ENCODE measurements around the gene CEP170B. TPM values are rescaled to one million over a fixed set of nuclear protein-coding genes. Genes with fewer than 3 reads are reported as not detected.

The CEP170B gene
- total and polyA plus RNA-seq, 2 of the 13 experiments (the other 11 are each of a cell fraction or from before 2014, with no cell fraction given), result 4.3 to 8.8 TPM

GRCh38 chr14:104925855-104926609 lies 61.0 kb downstream of the CEP170B start:
- POLR2A ChIA-PET, result no interaction called here
- ATAC-seq (no peak), DNase-seq (ENCODE audit: low spot score) (no peak), FAIRE-seq (no peak)
- Histone ChIP-seq H3K4me1 (ENCODE audit: insufficient read depth, low read length) (no peaks in the 10 kb centered on the region), H3K4me3 (replicated peaks in 1 of 3; ENCODE audit: insufficient read depth in 1 of 3, low read depth in 2 of 3, low read length in 3 of 3) (no peak overlapping the region), H3K27me3 (ENCODE audit: control insufficient read depth in 1 of 2, insufficient read depth in 2 of 2, low read length in 2 of 2) (peaks cover 18 to 56% of the 10 kb centered on the region in 2 experiments; a peak in 4 of 5 replicates), H4K20me1 (ENCODE audit: insufficient read depth, low read length) (no peaks in the 10 kb centered on the region), H3K4me2 (ENCODE audit: low read depth, low read length) (no peak overlapping the region), H3K27ac (ENCODE audit: extremely low read length, insufficient read depth, low read length) (no peak overlapping the region), H3K9ac (ENCODE audit: insufficient read depth, low read depth, low read length) (no peak overlapping the region), H3K36me3 (replicated peaks in 1 of 2; ENCODE audit: control insufficient read depth in 1 of 2, insufficient read depth in 2 of 2, low read length in 2 of 2) (no peaks in the 10 kb centered on the region), H3K79me2 (ENCODE audit: insufficient read depth, low read length) (no peaks in the 10 kb centered on the region), H2AFZ (ENCODE audit: low read length) (no peak overlapping the region), H3K9me3 (ENCODE audit: low read length) (no peaks in the 10 kb centered on the region)
- intact Hi-C loops (cut with micrococcal nuclease; ENCODE audit: unreplicated experiment) (no loop called here), in situ Hi-C loops (cut with HindIII; ENCODE audit: extremely low pct_ligation_motif_present, low pct_unique_long_range_greater_than_20kb) (no loop called here)
- TF ChIP-seq BRF2 (CRISPR knock-in tag; IDR thresholded peaks at IDR 0.05), result no peak
- TF ChIP-seq ZBTB33 (CRISPR knock-in tag; IDR thresholded peaks at IDR 0.05), result peak; percentile 70; the same call in 1 of the 2 replicates
- CTCF ChIA-PET (ENCODE audit: low intra/inter-chr PET ratio, low total read pairs), result no interaction called here
- 80% methylated on average over 1 of the region's 15 CpGs for WGBS (ENCODE audit: low lambda C conversion rate)
- no TSS peak for BruUV-seq (replicated peaks)
